H9 (cell line): ENCODE data around the gene DPYD. TPM values are rescaled to one million over a fixed set of nuclear protein-coding genes. Genes with fewer than 3 reads are reported as not detected.

Experiments
- DNase-seq: peaks from one replicate; pipeline ENCODE4 v3.0.0-alpha.2; 2017
- H2AFZ ChIP-seq: one replicate; pipeline ENCODE4 v1.6.1; 2013; ENCODE audit warnings: mild to moderate bottlenecking, low read length, control low read depth, moderate library complexity
- H2AK5ac ChIP-seq: 2 replicates; pipeline ENCODE4 v1.6.1; 2013; ENCODE audit warnings: low read length, control low read depth, mixed read lengths; ENCODE audit not compliant: insufficient read length
- H2BK120ac ChIP-seq: one replicate; pipeline ENCODE4 v1.6.1; 2013; ENCODE audit warnings: low read depth, mild to moderate bottlenecking, low read length, control low read depth, inconsistent platforms; ENCODE audit not compliant: poor library complexity, severe bottlenecking
- H2BK12ac ChIP-seq: 2 replicates; pipeline ENCODE4 v1.6.1; 2013; ENCODE audit warnings: low read length, control low read depth, mixed read lengths, low read depth; ENCODE audit not compliant: insufficient read length
- H2BK15ac ChIP-seq: 2 replicates; pipeline ENCODE4 v1.6.1; 2013; ENCODE audit warnings: low read depth, low read length, control low read depth
- H2BK20ac ChIP-seq: one replicate; pipeline ENCODE4 v1.6.1; 2013; ENCODE audit warnings: low read depth, mild to moderate bottlenecking, low read length, control low read depth, inconsistent platforms; ENCODE audit not compliant: poor library complexity, severe bottlenecking
- H2BK5ac ChIP-seq: 2 replicates; pipeline ENCODE4 v1.6.1; 2013; ENCODE audit warnings: low read length, control low read depth, mixed read lengths; ENCODE audit not compliant: insufficient read length
- H3K14ac ChIP-seq: 2 replicates; pipeline ENCODE4 v1.6.1; 2013; ENCODE audit warnings: low read length, control low read depth; ENCODE audit not compliant: insufficient read depth
- H3K18ac ChIP-seq: 2 replicates; pipeline ENCODE4 v1.6.1; 2013; ENCODE audit warnings: low read depth, mild to moderate bottlenecking, mixed read lengths, low read length, control low read depth; ENCODE audit not compliant: insufficient read length
- H3K23ac ChIP-seq: 2 replicates; pipeline ENCODE4 v1.6.1; 2013; ENCODE audit warnings: low read length, control low read depth, mixed read lengths, low read depth; ENCODE audit not compliant: insufficient read length
- H3K23me2 ChIP-seq: 2 replicates; pipeline ENCODE4 v1.6.1; 2013; ENCODE audit warnings: low read depth, mild to moderate bottlenecking, mixed read lengths, low read length, control low read depth; ENCODE audit not compliant: insufficient read length, poor library complexity, severe bottlenecking
- H3K27ac ChIP-seq: 2 replicates; pipeline ENCODE4 v1.5.1; 2013; ENCODE audit warnings: low read length, control low read depth, mixed read lengths, low read depth; ENCODE audit not compliant: insufficient read length
- H3K27me3 ChIP-seq: 2 replicates; pipeline ENCODE4 v1.6.1; 2013; ENCODE audit warnings: low read length, control low read depth, inconsistent platforms; ENCODE audit not compliant: insufficient read depth
- H3K4ac ChIP-seq: 2 replicates; pipeline ENCODE4 v1.6.1; 2013; ENCODE audit warnings: low read depth, mild to moderate bottlenecking, control low read depth, inconsistent platforms, low read length, moderate library complexity
- H3K4me1 ChIP-seq: 2 replicates; pipeline ENCODE4 v1.6.1; 2013; ENCODE audit warnings: low read length, control low read depth, inconsistent platforms; ENCODE audit not compliant: insufficient read depth
- H3K4me2 ChIP-seq: 2 replicates; pipeline ENCODE4 v1.6.1; 2013; ENCODE audit warnings: low read length, control low read depth, mixed read lengths; ENCODE audit not compliant: insufficient read length, insufficient read depth
- H3K56ac ChIP-seq: 2 replicates; pipeline ENCODE4 v1.6.1; 2013; ENCODE audit warnings: low read depth, mild to moderate bottlenecking, mixed read lengths, low read length, control low read depth; ENCODE audit not compliant: insufficient read length
- H3K79me1 ChIP-seq: 2 replicates; pipeline ENCODE4 v1.6.1; 2013; ENCODE audit warnings: low read depth, mild to moderate bottlenecking, moderate library complexity, low read length, control low read depth, inconsistent platforms; ENCODE audit not compliant: insufficient read depth, poor library complexity, severe bottlenecking
- H3K79me2 ChIP-seq: 2 replicates; pipeline ENCODE4 v1.6.1; 2013; ENCODE audit warnings: low read length, control low read depth, inconsistent platforms; ENCODE audit not compliant: insufficient read depth
- H3K9ac ChIP-seq: 2 replicates; pipeline ENCODE4 v1.6.1; 2013; ENCODE audit warnings: low read length, control low read depth, mixed read lengths; ENCODE audit not compliant: insufficient read length; ENCODE audit errors: extremely low read depth
- H3K9me3 ChIP-seq: one replicate; pipeline ENCODE4 v1.6.1; 2013; ENCODE audit warnings: low read depth, low read length, inconsistent platforms; ENCODE audit not compliant: control insufficient read depth
- H3T11ph ChIP-seq: one replicate; pipeline ENCODE4 v1.6.1; 2013; ENCODE audit warnings: mild to moderate bottlenecking, low read length, control low read depth, inconsistent platforms
- H4K20me1 ChIP-seq: one replicate; pipeline ENCODE4 v1.6.1; 2013; ENCODE audit not compliant: control insufficient read depth, insufficient read length, insufficient read depth
- H4K5ac ChIP-seq: 2 replicates; pipeline ENCODE4 v1.6.1; 2013; ENCODE audit warnings: low read depth, mild to moderate bottlenecking, mixed read lengths, low read length, control low read depth; ENCODE audit not compliant: insufficient read length
- H4K8ac ChIP-seq: replicated peaks from 2 replicates; pipeline ENCODE4 v1.6.1; 2013; ENCODE audit warnings: low read length, control low read depth, mixed read lengths, low read depth; ENCODE audit not compliant: insufficient read length
- H4K91ac ChIP-seq: 2 replicates; pipeline ENCODE4 v1.6.1; 2013; ENCODE audit warnings: low read depth, mild to moderate bottlenecking, moderate library complexity, mixed read lengths, low read length, control low read depth; ENCODE audit not compliant: insufficient read length
- H3K27ac Mint-ChIP-seq, 3 experiments: 2 replicates in 2 of 3; 3 replicates in 1 of 3; pipeline ENCODE4 v1.8.0; 2020 to 2021; ENCODE audit warnings: mixed read lengths in 3 of 3, mild to moderate bottlenecking in 1 of 3, moderate library complexity in 1 of 3
- H3K27me3 Mint-ChIP-seq: 2 replicates; pipeline ENCODE4 v1.8.0; 2021; ENCODE audit warnings: low read depth, mild to moderate bottlenecking, moderate library complexity, mixed read lengths
- H3K36me3 Mint-ChIP-seq, 3 experiments: 2 replicates in 2 of 3; 3 replicates in 1 of 3; pipeline ENCODE4 v1.8.0; 2020 to 2021; ENCODE audit warnings: low read depth in 3 of 3, mixed read lengths in 3 of 3; ENCODE audit not compliant: insufficient read depth in 1 of 3
- H3K4me1 Mint-ChIP-seq, 2 experiments: 2 replicates each; pipeline ENCODE4 v1.8.0; 2020; ENCODE audit warnings: mixed read lengths in 2 of 2
- H3K4me3 Mint-ChIP-seq, 2 experiments: 2 replicates in 1 of 2; 3 replicates in 1 of 2; pipeline ENCODE4 v1.8.0; 2020 to 2021; ENCODE audit warnings: mild to moderate bottlenecking in 2 of 2, mixed read lengths in 2 of 2, moderate library complexity in 1 of 2
- H3K9me3 Mint-ChIP-seq, 2 experiments: 2 replicates in 1 of 2; 3 replicates in 1 of 2; pipeline ENCODE4 v1.8.0; 2020; ENCODE audit warnings: mild to moderate bottlenecking in 2 of 2, mixed read lengths in 2 of 2, moderate library complexity in 1 of 2
- CTCF ChIP-seq: fragments of 200-600 bp; sonication (generic); conservative IDR thresholded peaks from 3 replicates; pipeline ENCODE4 v1.8.0; 2021; ENCODE audit warnings: antibody characterized with exemption, mild to moderate bottlenecking
- WGBS: extraction: QIAGEN DNeasy Blood & Tissue Kit; methylation state at CpG from one replicate; pipeline ENCODE4 v1.1.7; 2013; ENCODE audit warnings: missing lambda C conversion rate, low lambda C conversion rate, mixed read lengths; ENCODE audit not compliant: insufficient read length; ENCODE audit errors: extremely low coverage; 5-methylcytosine and 5-hydroxymethylcytosine counted together
- total RNA-seq: library from RNA; stranded (reverse); gene quantifications from 2 replicates; pipeline ENCODE4 v1.2.1, GENCODE V29; 2021

Gene DPYD
- total RNA-seq, 1 experiment from 2014 or later = 0.37 TPM

GRCh38 chr1:97140611-97141010 is 780.2 kb downstream of the DPYD start:
- H3K36me3 Mint-ChIP-seq = no peaks in the 10 kb centered on the region
- Histone ChIP-seq H3K4me1 (peaks cover 2% of the 10 kb centered on the region; the same call in 1 of the 2 replicates), H3K4me2 (no peak overlapping the region), H3K79me2 (no peaks in the 10 kb centered on the region), H2BK15ac (no peak overlapping the region), H3K18ac (no peak overlapping the region), H3K27ac (no peak overlapping the region), H3K9me3 (no peaks in the 10 kb centered on the region), H3K14ac (no peak overlapping the region), H3K23me2 (no peaks in the 10 kb centered on the region), H2AK5ac (no peak overlapping the region), H3K56ac (no peak overlapping the region), H3K9ac (no peak overlapping the region), H2BK20ac (no peak overlapping the region), H3K4ac (no peak overlapping the region), H4K20me1 (no peaks in the 10 kb centered on the region), H4K5ac (no peak overlapping the region), H3K27me3 (no peaks in the 10 kb centered on the region), H2AFZ (no peak overlapping the region), H2BK12ac (no peak overlapping the region), H4K91ac (no peak overlapping the region), H2BK5ac (no peak overlapping the region), H2BK120ac (no peak overlapping the region), H3T11ph (no peak overlapping the region), H3K79me1 (no peaks in the 10 kb centered on the region), H3K23ac (no peak overlapping the region), H4K8ac (no peak overlapping the region)
- H3K4me3 Mint-ChIP-seq = no peak overlapping the region
- no peak overlapping the region for H3K27ac Mint-ChIP-seq
- H3K4me1 Mint-ChIP-seq = peaks cover 14 to 15% of the 10 kb centered on the region in 2 experiments
- TF ChIP-seq CTCF = no peak
- H3K27me3 Mint-ChIP-seq = no peaks in the 10 kb centered on the region
- no peaks in the 10 kb centered on the region for H3K9me3 Mint-ChIP-seq
- WGBS = no CpG with 5 or more reads among the region's 3 CpGs
- DNase-seq = no peak
